HT1080 (cell line): Measurements from ENCODE around the gene PTPN14. TPM values are rescaled to one million over a fixed set of nuclear protein-coding genes. Genes with fewer than 3 reads are reported as not detected.

ENCODE experiments used
- DNase-seq: peaks from one replicate; pipeline ENCODE4 v3.0.0-alpha.2; 2015; ENCODE audit warnings: low read depth
- total RNA-seq: library from RNA; depleted of rRNA; stranded (reverse); fragments of >200 nt; shearing (Covaris generic); gene quantifications from 2 replicates; pipeline ENCODE4 v1.2.3, GENCODE V29; 2014; rRNA removed

PTPN14 gene
- total RNA-seq, 1 experiment from 2014 or later, result 63.0 TPM

DNA sequence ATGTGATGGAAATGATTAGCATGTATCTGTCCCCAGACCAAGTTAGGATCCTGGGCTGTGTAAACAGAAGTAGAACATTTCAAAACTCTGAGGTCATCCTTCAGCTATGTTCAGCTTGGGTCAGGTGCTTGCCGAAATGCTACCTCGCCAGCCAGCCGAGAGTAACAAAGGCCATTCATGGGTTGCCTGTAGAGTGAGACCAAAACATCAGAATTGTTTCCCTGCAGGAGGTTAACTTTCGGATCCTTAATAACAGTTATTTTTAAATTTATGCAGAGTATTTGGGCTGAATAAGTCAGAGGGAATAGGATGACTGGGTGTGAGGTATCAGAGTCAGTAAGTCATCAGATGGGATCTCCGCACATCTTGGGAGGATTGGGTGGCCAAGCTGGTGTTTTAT is 234.8 kb downstream of the PTPN14 start:
- no peak for DNase-seq

GRCh38 chr1:214314178-214314843 is 237.1 kb downstream of the PTPN14 start:
- no peak for DNase-seq

DNA sequence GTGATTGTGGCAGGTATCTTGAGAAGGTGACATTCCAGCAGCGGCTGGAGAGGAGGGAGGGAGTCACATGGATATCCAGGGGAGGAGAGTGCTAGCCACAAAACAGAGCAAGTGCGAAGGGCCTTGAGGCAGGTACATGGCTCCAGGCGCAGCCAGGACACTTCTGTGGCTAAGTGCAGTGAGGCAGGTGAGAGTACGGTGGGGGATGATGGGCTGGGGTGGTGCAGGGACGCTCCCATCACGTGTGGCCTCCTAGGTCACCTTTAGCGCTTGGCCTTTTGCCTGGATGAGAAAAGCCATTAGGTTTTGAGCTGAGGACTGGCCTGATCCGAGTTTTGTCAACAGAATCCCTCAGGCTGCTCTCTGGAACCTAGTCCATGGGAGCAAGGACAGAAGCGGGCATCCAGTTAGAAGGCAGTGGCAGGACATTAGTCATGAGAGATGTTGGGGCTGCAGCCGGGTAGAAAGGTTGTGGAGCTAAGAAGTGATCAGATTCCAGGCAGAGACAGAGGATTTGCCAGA is 238.8 kb downstream of the PTPN14 start:
- DNase-seq, result no peak

- DNase-seq, result no peak
Observed at GRCh38 chr1:214310777-214311690, 240.4 kb downstream of the PTPN14 start.

DNA sequence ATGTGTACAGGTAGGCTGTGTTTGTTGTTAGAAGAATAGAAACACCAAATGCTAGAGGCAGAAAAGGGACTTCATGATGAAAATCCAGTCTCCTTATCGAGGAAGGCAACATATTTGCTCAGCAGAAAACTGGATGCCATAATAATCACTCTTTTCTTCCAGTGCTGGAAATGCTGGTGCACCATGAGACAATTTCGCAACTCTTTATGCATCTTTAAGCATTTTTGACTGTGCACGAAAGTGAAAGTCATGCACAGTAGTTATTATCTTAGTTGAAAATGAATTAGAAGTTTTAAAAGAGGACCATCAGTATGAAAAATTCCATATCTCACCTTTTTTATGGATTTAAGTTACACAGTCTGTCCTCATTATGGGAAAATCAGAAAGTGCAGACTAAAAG is 241.4 kb downstream of the PTPN14 start:
- DNase-seq, result no peak

DNA sequence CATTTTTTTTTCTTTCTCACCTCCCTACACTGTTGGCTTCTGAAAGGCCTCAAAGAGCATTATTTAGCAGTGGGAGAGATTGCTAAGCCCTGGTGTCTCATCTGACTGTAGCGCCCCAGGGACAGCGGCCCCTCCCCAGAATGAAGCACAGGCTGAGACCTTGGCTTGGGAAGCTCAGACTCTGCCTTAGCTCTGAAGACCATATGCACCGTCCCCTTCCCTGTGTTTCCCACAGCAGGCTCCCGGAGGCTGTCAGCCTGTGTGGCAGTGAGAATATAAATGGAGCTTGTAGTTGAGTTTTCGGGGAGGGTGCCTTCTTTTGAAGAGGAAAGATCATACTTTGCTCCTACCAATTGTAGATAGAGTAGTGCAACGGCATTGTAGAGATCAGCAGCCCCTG is 245.1 kb downstream of the PTPN14 start:
- no peak for DNase-seq

- DNase-seq, result no peak
Observed at GRCh38 chr1:214305164-214305751, 246.1 kb downstream of the PTPN14 start.

DNA sequence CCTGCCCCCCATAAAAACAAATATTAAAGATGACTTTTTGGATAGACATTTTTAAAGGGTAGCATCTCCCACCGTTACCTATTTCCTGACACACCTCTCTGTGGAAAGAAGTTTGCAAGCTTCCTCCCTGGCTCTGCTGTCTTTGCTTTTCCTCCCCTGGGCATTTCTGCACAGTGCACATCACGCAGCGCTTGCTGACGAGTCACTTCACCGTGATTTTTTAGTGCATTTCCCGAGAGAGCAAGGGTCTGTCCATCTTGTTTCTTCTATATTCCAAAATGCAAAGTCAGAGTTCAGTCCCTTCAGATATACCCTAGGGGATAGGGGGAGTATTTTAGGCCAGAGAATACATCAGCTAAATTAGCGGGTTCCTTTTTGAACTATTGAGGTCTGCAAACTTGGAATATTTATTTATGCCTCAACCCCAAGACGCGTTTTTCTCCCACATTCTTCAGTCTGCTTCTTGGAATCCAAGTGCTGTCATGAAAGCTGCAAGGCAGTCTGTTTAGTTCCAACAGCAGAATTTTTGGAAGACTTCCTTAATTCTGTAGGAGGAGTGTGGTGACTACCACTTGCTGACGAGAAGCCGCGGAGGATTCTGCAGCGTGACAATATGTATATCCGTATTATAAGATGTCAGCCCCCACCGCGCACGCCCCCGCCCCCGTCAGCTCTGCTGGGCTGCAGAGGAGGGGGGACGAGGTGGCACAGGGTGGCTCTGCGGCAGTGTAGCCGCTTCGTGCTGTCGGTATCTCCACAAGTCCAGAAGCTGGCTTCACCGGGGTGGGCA is 248.1 kb downstream of the PTPN14 start:
- no peak for DNase-seq

GRCh38 chr1:214301526-214301925 is 249.9 kb downstream of the PTPN14 start:
- no peak for DNase-seq

DNA sequence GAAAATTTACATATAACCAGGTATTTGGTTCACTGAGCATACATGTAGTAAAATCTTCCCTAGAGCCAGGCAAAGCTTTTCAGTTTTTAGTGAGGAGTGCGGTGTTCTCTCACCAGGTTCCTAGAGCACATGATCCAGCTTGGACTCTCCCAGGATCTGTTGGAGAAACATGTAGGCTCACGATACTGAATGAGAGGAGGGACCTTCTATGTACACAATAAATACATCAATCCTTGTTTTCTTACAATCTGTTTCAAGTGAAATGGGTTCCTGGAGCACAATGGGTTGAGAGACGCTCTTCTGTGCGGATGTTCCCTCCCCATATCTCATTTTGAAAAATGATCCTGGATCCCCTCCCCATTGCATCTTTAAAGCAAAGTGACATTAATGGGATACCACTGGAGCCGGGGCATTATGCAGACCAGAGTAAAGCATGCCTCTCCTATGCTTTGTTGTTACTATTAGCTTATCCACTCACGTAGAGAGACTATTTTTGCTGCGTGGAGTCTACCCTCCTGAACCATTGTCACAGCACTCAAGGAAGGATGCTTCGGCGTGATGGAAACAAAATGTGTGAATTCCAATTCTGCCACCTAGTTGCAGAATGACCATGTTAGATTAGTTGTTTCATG is 251.1 kb downstream of the PTPN14 start:
- DNase-seq, result no peak

Other genes with a start within 250 kb of the PTPN14 start
- 67.4 and 85.6 TPM in 2 replicates for gene CENPF, start 51.6 kb upstream of the PTPN14 start, total RNA-seq